Esophagus muscularis mucosa (tissue), 4 donors: ENCODE data around the gene UPK3BL1.
"Not testable (repeated sequence)": the region's sequence is repeated elsewhere in the genome, so short reads cannot be mapped to it uniquely, and the experiment has no call there.

Experiments used
- EP300 ChIP-seq: sonication (generic); formaldehyde crosslinking; IDR thresholded peaks from one replicate; pipeline ENCODE4 v1.6.1; 2017; ENCODE audit warnings: antibody characterized with exemption
- POLR2A ChIP-seq: fragments of 450-650 bp; IDR thresholded peaks from one replicate; pipeline ENCODE4 v1.6.1; 2017; ENCODE audit warnings: antibody characterized with exemption, moderate library complexity, mild to moderate bottlenecking, low read depth
- POLR2AphosphoS5 ChIP-seq, 2 donors: sonication (generic); formaldehyde crosslinking; IDR thresholded peaks; one replicate each; pipeline ENCODE4 v1.6.1; 2017; ENCODE audit warnings: antibody characterized with exemption in 2 of 2
- TF ChIP-seq, protein P1 (sequence below), 3 experiments: fragments of 200-600 bp in 2 of 3; fragments of 450-650 bp in 1 of 3; sonication (generic) in 2 of 3; IDR thresholded peaks; one replicate each; pipeline ENCODE4 v1.5.1; 2017 to 2019; ENCODE audit warnings: antibody characterized with exemption in 3 of 3, mild to moderate bottlenecking in 2 of 3, moderate library complexity in 1 of 3

DNA sequence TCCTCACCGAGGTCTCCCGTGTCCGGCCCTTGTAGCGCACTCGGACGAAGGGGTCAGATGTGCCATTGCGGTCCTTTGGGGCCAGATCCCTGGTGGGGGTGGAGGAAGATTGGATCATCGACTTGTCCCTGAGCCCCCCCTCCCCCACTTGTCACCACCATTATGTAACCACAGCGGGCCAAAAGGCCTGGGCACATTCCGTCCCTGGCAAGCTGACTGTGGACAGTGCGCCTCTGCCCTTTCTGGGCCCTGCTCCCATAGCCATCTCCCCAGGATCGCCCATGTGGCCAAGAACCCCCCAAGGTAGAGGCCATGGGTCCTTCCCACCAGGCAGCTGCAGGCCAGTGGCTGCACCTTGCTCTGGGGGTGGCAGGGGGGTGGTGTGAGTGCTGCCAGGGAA is 40.3 kb downstream of the UPK3BL1 start:
- not testable (repeated sequence) for TF ChIP-seq POLR2A; POLR2AphosphoS5 (IDR thresholded peaks at IDR 0.05); EP300
- TF ChIP-seq, protein P1, sequence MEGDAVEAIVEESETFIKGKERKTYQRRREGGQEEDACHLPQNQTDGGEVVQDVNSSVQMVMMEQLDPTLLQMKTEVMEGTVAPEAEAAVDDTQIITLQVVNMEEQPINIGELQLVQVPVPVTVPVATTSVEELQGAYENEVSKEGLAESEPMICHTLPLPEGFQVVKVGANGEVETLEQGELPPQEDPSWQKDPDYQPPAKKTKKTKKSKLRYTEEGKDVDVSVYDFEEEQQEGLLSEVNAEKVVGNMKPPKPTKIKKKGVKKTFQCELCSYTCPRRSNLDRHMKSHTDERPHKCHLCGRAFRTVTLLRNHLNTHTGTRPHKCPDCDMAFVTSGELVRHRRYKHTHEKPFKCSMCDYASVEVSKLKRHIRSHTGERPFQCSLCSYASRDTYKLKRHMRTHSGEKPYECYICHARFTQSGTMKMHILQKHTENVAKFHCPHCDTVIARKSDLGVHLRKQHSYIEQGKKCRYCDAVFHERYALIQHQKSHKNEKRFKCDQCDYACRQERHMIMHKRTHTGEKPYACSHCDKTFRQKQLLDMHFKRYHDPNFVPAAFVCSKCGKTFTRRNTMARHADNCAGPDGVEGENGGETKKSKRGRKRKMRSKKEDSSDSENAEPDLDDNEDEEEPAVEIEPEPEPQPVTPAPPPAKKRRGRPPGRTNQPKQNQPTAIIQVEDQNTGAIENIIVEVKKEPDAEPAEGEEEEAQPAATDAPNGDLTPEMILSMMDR (IDR thresholded peaks at IDR 0.05) = not testable (repeated sequence)
